AG04450 (cell line): ENCODE measurements around the gene CTNS. TPM values are rescaled to one million over a fixed set of nuclear protein-coding genes. Genes with fewer than 3 reads are reported as not detected.

ENCODE experiments used
- CTCF ChIA-PET: fragments of 300-600, 350-600 bp; formaldehyde crosslinking; extraction: SDS; loops from one replicate; lab custom pipeline; 2022; ENCODE audit warnings: antibody characterized with exemption, inconsistent platforms; lab: Charles Lee
- POLR2A ChIA-PET: fragments of 350-600 bp; formaldehyde crosslinking; extraction: SDS; loops from one replicate; lab custom pipeline; 2021; ENCODE audit warnings: antibody characterized with exemption, inconsistent platforms; lab: Yijun Ruan, JAX
- DNase-seq: peaks from one replicate; pipeline ENCODE4 v3.0.0-alpha.2; 2011; ENCODE audit warnings: low read depth, low spot score
- H3K27ac ChIP-seq: one replicate; pipeline ENCODE4 v1.5.1; 2012; ENCODE audit warnings: low read depth, low read length, control low read depth
- H3K27me3 ChIP-seq: one replicate; pipeline ENCODE4 v1.6.0; 2012; ENCODE audit warnings: low read length; ENCODE audit not compliant: control insufficient read depth, insufficient read depth
- H3K4me3 ChIP-seq: 2 replicates; pipeline ENCODE4 v1.5.1; 2011; ENCODE audit warnings: mild to moderate bottlenecking, low read depth, low read length, control low read depth
- H3K9me3 ChIP-seq: 2 replicates; pipeline ENCODE4 v1.5.1; 2012; ENCODE audit warnings: low read length; ENCODE audit not compliant: control insufficient read depth, insufficient read depth
- polyA plus RNA-seq: library from polyadenylated mRNA; depleted of rRNA; stranded (reverse); fragments of >200 nt; gene quantifications from 2 replicates; pipeline ENCODE4 v1.2.3, GENCODE V29; 2011
- TF ChIP-seq, protein P1 (sequence below): IDR thresholded peaks from 2 replicates; pipeline ENCODE4 v1.5.1; 2011; ENCODE audit warnings: low read depth, low read length, control low read depth, inconsistent platforms

The CTNS gene
- polyA plus RNA-seq, 1 experiment: 4.2 TPM

DNA sequence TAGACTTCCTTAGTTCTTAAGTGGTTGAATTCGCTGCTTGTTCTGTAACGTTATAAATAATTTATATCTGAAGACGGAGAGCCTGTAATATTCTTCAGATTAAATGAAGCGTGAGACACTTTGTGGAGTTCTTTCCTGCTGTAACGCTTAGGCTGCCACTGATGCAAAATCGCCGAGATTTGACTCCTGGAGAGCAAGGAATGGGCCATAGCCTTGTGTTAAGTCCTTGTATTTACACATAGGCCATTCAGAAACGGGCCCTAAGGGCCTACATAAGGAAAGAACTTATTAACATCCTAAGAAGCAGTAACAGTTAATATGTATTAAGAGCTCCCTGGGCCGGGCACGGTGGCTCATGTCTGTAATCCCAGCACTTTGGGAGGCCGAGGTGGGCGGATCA lies 33.0 kb downstream of the CTNS start:
- CTCF ChIA-PET: interaction anchor here (1.0 to 1.1 kb wide), 2 partner anchors 8 to 13 kb away, joined by 3 to 4 read pairs; no protein-coding TSS in a partner anchor
- POLR2A ChIA-PET: no interaction called here
- no peak overlapping the region for H3K27ac ChIP-seq

DNA sequence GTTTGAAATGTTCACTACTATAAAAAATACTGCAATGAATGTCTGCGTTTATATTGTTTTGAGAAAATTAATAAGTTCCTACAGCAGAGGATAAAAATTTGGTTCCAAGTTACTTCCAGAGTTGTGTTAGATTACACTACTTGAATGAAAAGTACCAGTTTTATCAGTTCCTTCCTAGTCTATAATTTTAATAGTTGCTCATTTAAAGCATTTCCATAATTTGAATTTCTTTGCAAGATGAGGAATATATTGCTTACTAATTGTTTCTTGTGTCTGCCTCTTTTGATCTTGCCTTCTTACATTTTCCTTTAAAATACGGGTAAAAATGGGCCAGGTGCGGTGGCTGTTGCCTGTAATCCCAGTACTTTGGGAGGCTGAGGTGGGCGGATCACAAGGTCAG lies 36.0 kb downstream of the CTNS start:
- TF ChIP-seq, protein P1, sequence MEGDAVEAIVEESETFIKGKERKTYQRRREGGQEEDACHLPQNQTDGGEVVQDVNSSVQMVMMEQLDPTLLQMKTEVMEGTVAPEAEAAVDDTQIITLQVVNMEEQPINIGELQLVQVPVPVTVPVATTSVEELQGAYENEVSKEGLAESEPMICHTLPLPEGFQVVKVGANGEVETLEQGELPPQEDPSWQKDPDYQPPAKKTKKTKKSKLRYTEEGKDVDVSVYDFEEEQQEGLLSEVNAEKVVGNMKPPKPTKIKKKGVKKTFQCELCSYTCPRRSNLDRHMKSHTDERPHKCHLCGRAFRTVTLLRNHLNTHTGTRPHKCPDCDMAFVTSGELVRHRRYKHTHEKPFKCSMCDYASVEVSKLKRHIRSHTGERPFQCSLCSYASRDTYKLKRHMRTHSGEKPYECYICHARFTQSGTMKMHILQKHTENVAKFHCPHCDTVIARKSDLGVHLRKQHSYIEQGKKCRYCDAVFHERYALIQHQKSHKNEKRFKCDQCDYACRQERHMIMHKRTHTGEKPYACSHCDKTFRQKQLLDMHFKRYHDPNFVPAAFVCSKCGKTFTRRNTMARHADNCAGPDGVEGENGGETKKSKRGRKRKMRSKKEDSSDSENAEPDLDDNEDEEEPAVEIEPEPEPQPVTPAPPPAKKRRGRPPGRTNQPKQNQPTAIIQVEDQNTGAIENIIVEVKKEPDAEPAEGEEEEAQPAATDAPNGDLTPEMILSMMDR: no peak

More for the DNA sequence above, 33.0 kb downstream of the CTNS start:
- no peak for DNase-seq
- H3K4me3 ChIP-seq: peak overlapping the region; percentile 94
- TF ChIP-seq, protein P1: no peak
- no peaks in the 10 kb centered on the region; the same call in 1 of the 2 replicates for H3K9me3 ChIP-seq
- no peaks in the 10 kb centered on the region for H3K27me3 ChIP-seq

DNA sequence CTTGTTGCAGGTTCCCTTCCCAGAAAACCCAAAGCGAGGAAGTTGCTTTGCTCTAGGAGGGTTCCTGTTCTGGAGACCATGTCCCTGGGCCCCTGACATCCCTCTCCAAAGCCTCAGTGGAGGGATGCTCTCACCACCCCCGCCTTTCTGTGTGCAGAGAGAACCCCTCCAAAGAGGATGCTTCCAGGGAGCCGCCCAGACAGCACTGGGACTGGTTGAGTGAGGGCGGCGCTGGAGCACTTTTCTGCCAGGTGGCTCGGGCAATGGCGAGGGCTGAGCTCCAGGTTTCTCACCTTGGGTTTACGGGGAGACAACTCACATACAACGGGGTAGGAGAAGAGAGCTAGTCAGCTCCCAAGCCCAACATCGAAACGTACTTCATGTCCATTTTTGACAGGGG lies 39.3 kb downstream of the CTNS start:
- CTCF ChIA-PET: interaction anchor here (0.6 kb wide), 1 partner anchor 162 kb away, joined by 5 read pairs; no protein-coding TSS in a partner anchor

More for the DNA sequence above, 36.0 kb downstream of the CTNS start:
- H3K4me3 ChIP-seq: no peak overlapping the region
- no peak for DNase-seq
- no peaks in the 10 kb centered on the region; the same call in 1 of the 2 replicates for H3K9me3 ChIP-seq
- no peak overlapping the region for H3K27ac ChIP-seq
- no peaks in the 10 kb centered on the region for H3K27me3 ChIP-seq
- ChIA-PET POLR2A (no interaction called here), CTCF (no interaction called here)

DNA sequence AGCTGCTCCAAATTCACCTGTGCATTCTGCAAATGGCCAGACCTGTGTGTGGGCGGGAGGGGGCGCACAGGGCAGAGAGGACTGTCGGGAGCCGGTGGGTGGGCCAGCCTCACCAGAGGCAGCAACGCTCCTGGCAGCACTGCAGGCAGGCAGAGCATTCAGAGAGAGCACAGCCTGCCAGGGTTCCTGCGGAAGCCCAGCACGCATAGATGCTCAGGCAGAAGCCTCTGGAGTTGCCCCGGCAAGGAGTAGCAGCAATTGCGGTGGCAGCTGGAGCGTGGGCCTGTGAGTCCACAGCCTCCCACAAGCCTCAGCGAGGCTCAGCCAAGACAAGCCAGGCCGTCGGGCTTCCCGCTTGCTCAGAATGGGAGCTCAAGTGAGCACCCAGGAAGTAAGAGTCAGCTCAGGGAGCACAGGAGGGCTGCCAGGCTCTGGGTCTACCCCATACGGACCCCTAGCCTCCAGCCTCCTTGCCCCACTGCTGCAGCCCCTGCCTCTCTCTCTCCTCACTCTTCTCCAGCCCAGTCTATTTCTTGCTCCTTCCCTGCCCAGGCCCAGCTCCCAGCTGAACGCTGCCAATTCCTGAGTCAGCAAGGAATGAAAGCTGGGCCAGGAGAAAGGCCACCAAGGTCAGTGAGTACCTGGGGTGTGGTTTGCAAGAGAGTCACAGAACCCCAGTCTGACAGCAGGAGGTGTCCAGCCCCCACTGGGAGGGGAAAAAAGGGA lies 41.7 kb downstream of the CTNS start:
- TF ChIP-seq, protein P1: no peak
- H3K9me3 ChIP-seq: no peaks in the 10 kb centered on the region; the same call in 1 of the 2 replicates
- no peak for DNase-seq
- H3K27ac ChIP-seq: no peak overlapping the region
- CTCF ChIA-PET: interaction anchor here (0.7 kb wide), 1 partner anchor 8 kb away, joined by 3 read pairs; no protein-coding TSS in a partner anchor
- POLR2A ChIA-PET: interaction anchor here (1.8 kb wide), 1 partner anchor 11 kb away, joined by 10 read pairs; no protein-coding TSS in a partner anchor
- H3K27me3 ChIP-seq: peaks cover 7% of the 10 kb centered on the region
- no peak overlapping the region for H3K4me3 ChIP-seq

More for the DNA sequence above, 39.3 kb downstream of the CTNS start:
- peaks cover 5% of the 10 kb centered on the region for H3K27me3 ChIP-seq
- POLR2A ChIA-PET: no interaction called here
- no peak overlapping the region for H3K4me3 ChIP-seq
- TF ChIP-seq, protein P1: no peak
- H3K27ac ChIP-seq: no peak overlapping the region
- no peaks in the 10 kb centered on the region; the same call in 1 of the 2 replicates for H3K9me3 ChIP-seq
- no peak for DNase-seq
